ENCODE data around the gene PSMB7.

- no peak for TF ChIP-seq HDAC2 (CRISPR knock-in tag; IDR thresholded peaks at IDR 0.05)
- TF ChIP-seq, protein P1, sequence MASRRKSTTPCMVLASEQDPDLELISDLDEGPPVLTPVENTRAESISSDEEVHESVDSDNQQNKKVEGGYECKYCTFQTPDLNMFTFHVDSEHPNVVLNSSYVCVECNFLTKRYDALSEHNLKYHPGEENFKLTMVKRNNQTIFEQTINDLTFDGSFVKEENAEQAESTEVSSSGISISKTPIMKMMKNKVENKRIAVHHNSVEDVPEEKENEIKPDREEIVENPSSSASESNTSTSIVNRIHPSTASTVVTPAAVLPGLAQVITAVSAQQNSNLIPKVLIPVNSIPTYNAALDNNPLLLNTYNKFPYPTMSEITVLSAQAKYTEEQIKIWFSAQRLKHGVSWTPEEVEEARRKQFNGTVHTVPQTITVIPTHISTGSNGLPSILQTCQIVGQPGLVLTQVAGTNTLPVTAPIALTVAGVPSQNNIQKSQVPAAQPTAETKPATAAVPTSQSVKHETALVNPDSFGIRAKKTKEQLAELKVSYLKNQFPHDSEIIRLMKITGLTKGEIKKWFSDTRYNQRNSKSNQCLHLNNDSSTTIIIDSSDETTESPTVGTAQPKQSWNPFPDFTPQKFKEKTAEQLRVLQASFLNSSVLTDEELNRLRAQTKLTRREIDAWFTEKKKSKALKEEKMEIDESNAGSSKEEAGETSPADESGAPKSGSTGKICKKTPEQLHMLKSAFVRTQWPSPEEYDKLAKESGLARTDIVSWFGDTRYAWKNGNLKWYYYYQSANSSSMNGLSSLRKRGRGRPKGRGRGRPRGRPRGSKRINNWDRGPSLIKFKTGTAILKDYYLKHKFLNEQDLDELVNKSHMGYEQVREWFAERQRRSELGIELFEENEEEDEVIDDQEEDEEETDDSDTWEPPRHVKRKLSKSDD (CRISPR knock-in tag; IDR thresholded peaks at IDR 0.05; ENCODE audit: low read depth) = no peak
These were observed 43.2 kb downstream of the PSMB7 start for GRCh38 chr9:124372038-124372437.
